ENCODE data around the gene IFFO2. TPM values are rescaled to one million over a fixed set of nuclear protein-coding genes. Genes with fewer than 3 reads are reported as not detected.

IFFO2 gene
- total and polyA plus RNA-seq, 2 donors (not counting 1 experiment from before 2014, with no cell fraction given): 16.8 to 19.2 TPM

DNA sequence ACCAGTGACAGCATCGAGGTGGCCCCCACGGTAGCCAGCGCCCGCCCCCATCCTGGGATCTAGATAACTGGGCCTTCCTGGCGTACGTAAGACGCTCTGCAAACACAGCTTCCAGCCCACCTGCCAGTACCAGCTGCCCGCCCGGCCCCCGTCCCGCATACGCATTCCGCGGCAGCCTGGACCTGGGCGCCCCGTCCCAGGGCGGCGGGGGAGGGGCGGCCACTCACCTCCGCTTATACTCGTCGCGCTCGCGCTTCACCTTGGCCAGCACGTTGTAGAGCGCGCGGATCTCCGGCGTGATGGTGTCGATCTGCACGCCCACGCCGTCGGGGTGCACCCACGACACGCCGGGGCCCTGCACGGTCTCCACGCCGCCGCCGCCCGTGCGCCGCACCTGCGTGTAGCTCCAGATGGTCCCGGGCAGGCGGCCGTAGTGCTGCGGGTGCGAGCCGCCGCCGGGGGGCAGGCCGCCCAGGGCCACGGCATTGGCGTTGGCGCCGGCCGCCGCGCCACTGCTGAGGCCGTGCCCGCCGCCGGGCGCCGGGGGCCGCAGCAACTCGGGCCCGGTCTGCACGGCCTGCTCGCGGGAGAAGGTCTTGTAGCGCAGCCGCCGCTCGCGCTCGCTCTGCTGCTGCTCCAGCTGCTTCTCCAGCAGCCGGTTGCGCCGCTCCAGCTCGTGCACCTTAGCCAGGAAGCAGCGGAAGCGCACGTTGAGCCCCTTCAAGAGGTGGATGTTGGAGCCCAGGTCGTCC, 859 bp downstream of the IFFO2 start:
- ATAC-seq (ENCODE audit: low read depth) (peak; percentile 2), DNase-seq (peak; percentile 77)
- Mint-ChIP-seq H3K4me1 (peaks cover 54% of the 10 kb centered on the region), H3K27me3 (peaks cover 9% of the 10 kb centered on the region), H3K9me3 (ENCODE audit: insufficient read depth) (no peaks in the 10 kb centered on the region), H3K27ac (peak overlapping the region; percentile 78), H3K4me3 (peak overlapping the region; percentile 90)
- H3K9ac ChIP-seq (ENCODE audit: low read length): peak overlapping the region; percentile 73
- peak overlapping the region; percentile 20 for H2AFZ ChIP-seq (ENCODE audit: insufficient read depth, low read depth, low read length, poor library complexity, severe bottlenecking)
- intact Hi-C loops (cut with micrococcal nuclease): loop anchor here (1.0 kb wide), 3 partner anchors 17 to 53 kb away; partner anchors contain the start of gene ALDH4A1
- no peaks in the 10 kb centered on the region for H3K36me3 ChIP-seq (replicated peaks in 1 of 2; ENCODE audit: control extremely low read depth in 1 of 2, control insufficient read depth in 1 of 2, extremely low read depth in 1 of 2, insufficient read depth in 2 of 2, low read length in 1 of 2)
- peak overlapping the region; percentile 33 to 73 (median 53) for H3K4me3 ChIP-seq (ENCODE audit: control extremely low read depth in 1 of 5, extremely low read depth in 1 of 5, insufficient read depth in 1 of 5, low read depth in 2 of 5, low read length in 4 of 5)
- H3K4me1 ChIP-seq (ENCODE audit: control insufficient read depth in 2 of 2, insufficient read depth in 2 of 2, low read length in 2 of 2): peaks cover 59 to 63% of the 10 kb centered on the region in 2 donors
- ChIA-PET POLR2A (interaction anchor here (0.6 to 3.0 kb wide), 3 partner anchors 28 to 1530 kb away, joined by 3 to 9 read pairs (median 8); partner anchors contain the start of genes ALDH4A1 and CAMK2N1), CTCF (interaction anchor here (0.6 to 12.4 kb wide), 6 partner anchors 17 to 72 kb away, joined by 3 to 157 read pairs (median 18); partner anchors contain the start of gene ALDH4A1)
- H3K79me2 ChIP-seq (ENCODE audit: control insufficient read depth, insufficient read depth, low read length): peaks cover 46% of the 10 kb centered on the region
- peaks cover 0 to 10% (median 4%) of the 10 kb centered on the region in 4 experiments for H3K27me3 ChIP-seq (replicated peaks in 1 of 4; ENCODE audit: control extremely low read depth in 1 of 4, control insufficient read depth in 3 of 4, insufficient read depth in 4 of 4, low read length in 3 of 4)
- H3K9me3 ChIP-seq (ENCODE audit: control extremely low read depth in 1 of 3, control insufficient read depth in 2 of 3, insufficient read depth in 1 of 3, low read length in 2 of 3): peaks cover 0 to 4% (median 0%) of the 10 kb centered on the region in 3 donors
- peaks cover 14% of the 10 kb centered on the region for H4K20me1 ChIP-seq (ENCODE audit: control insufficient read depth, insufficient read depth, low read length, poor library complexity, severe bottlenecking)
- peak overlapping the region in 1 of 2 donors; percentile 1 for H3K27ac ChIP-seq (ENCODE audit: low read length in 2 of 2)
- H3K4me2 ChIP-seq (replicated peaks; ENCODE audit: low read depth, low read length, poor library complexity, severe bottlenecking): peak overlapping the region; percentile 92
- 2% methylated on average over 90 of the region's 90 CpGs for WGBS (ENCODE audit: insufficient coverage)
- TF ChIP-seq CTCF (IDR thresholded peaks at IDR 0.05) (no peak), EZH2 (IDR thresholded peaks at IDR 0.05; ENCODE audit: borderline replicate concordance, insufficient read depth, low read depth, low read length, poor library complexity, severe bottlenecking) (no peak)

DNA sequence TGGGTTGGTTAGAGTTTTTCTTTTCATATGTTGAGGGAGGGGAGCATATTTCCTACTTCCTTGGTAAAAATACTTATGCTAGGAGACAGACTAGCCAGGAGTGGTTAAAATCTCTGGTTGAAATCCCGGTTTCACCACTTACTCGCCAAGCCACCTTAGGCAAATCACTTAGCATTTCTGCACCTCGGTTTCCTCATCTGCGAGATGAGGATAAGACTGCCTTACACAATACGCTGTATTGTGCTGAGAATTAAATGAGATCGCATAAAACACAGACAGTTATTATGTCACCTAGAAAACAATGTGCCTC, 1.4 kb downstream of the IFFO2 start:
- peaks cover 51% of the 10 kb centered on the region for H3K79me2 ChIP-seq (ENCODE audit: control insufficient read depth, insufficient read depth, low read length)
- DNase-seq: no peak
- peak overlapping the region; percentile 92 for H3K4me2 ChIP-seq (replicated peaks; ENCODE audit: low read depth, low read length, poor library complexity, severe bottlenecking)
- WGBS (ENCODE audit: insufficient coverage): 25% methylated on average over 1 of the region's 6 CpGs
- peak overlapping the region; percentile 7 to 73 (median 53) for H3K4me3 ChIP-seq (ENCODE audit: control extremely low read depth in 1 of 5, extremely low read depth in 1 of 5, insufficient read depth in 1 of 5, low read depth in 2 of 5, low read length in 4 of 5)
- Mint-ChIP-seq H3K4me3 (peak overlapping the region; percentile 90), H3K27ac (peak overlapping the region; percentile 78), H3K9me3 (ENCODE audit: insufficient read depth) (no peaks in the 10 kb centered on the region), H3K27me3 (peaks cover 5% of the 10 kb centered on the region), H3K4me1 (peaks cover 60% of the 10 kb centered on the region)
- intact Hi-C loops (cut with micrococcal nuclease): no loop called here
- ATAC-seq (ENCODE audit: low read depth): no peak
- ChIA-PET POLR2A (interaction anchor here (1.5 to 3.0 kb wide), 2 partner anchors 28 to 52 kb away, joined by 8 to 9 read pairs; partner anchors contain the start of gene ALDH4A1), CTCF (interaction anchor here (0.6 to 12.4 kb wide), 6 partner anchors 18 to 71 kb away, joined by 3 to 157 read pairs (median 18); partner anchors contain the start of gene ALDH4A1)
- H4K20me1 ChIP-seq (ENCODE audit: control insufficient read depth, insufficient read depth, low read length, poor library complexity, severe bottlenecking): peaks cover 14% of the 10 kb centered on the region
- peak overlapping the region in 1 of 2 donors; percentile 1 for H3K27ac ChIP-seq (ENCODE audit: low read length in 2 of 2)
- no peak overlapping the region for H2AFZ ChIP-seq (ENCODE audit: insufficient read depth, low read depth, low read length, poor library complexity, severe bottlenecking)
- TF ChIP-seq CTCF (IDR thresholded peaks at IDR 0.05): no peak
- no peak for TF ChIP-seq EZH2 (IDR thresholded peaks at IDR 0.05; ENCODE audit: borderline replicate concordance, insufficient read depth, low read depth, low read length, poor library complexity, severe bottlenecking)
- peaks cover 0 to 10% (median 4%) of the 10 kb centered on the region in 4 experiments for H3K27me3 ChIP-seq (replicated peaks in 1 of 4; ENCODE audit: control extremely low read depth in 1 of 4, control insufficient read depth in 3 of 4, insufficient read depth in 4 of 4, low read length in 3 of 4)
- peak overlapping the region; percentile 73 for H3K9ac ChIP-seq (ENCODE audit: low read length)
- H3K9me3 ChIP-seq (ENCODE audit: control extremely low read depth in 1 of 3, control insufficient read depth in 2 of 3, insufficient read depth in 1 of 3, low read length in 2 of 3): peaks cover 0 to 4% (median 0%) of the 10 kb centered on the region in 3 donors
- H3K4me1 ChIP-seq (ENCODE audit: control insufficient read depth in 2 of 2, insufficient read depth in 2 of 2, low read length in 2 of 2): peaks cover 64 to 68% of the 10 kb centered on the region in 2 donors
- no peaks in the 10 kb centered on the region for H3K36me3 ChIP-seq (replicated peaks in 1 of 2; ENCODE audit: control extremely low read depth in 1 of 2, control insufficient read depth in 1 of 2, extremely low read depth in 1 of 2, insufficient read depth in 2 of 2, low read length in 1 of 2)
